HFF-Myc (cell line): ENCODE results near the gene PLEKHF1.

Experiments used
- DNase-seq: peaks from one replicate; pipeline ENCODE4 v3.0.0-alpha.2; 2011; ENCODE audit warnings: low read depth; ENCODE audit errors: extremely low read depth
- H3K4me3 ChIP-seq: replicated peaks from 2 replicates; pipeline ENCODE4 v1.5.1; 2011; ENCODE audit warnings: low read depth, mild to moderate bottlenecking, control low read depth, low read length
- CTCF ChIP-seq: IDR thresholded peaks from 2 replicates; pipeline ENCODE4 v1.5.1; 2012; ENCODE audit warnings: mild to moderate bottlenecking, low read depth, low read length, control low read depth; ENCODE audit errors: missing control alignments

The PLEKHF1 gene

GRCh38 chr19:29711584-29712132 is 46.4 kb downstream of the PLEKHF1 start:
- no peak for TF ChIP-seq CTCF
- no peak overlapping the region for H3K4me3 ChIP-seq
- no peak for DNase-seq

- H3K4me3 ChIP-seq, result no peak overlapping the region
- no peak for DNase-seq
- no peak for TF ChIP-seq CTCF
These were observed 47.7 kb downstream of the PLEKHF1 start for GRCh38 chr19:29712744-29713516.

- peak overlapping the region; percentile 75 for H3K4me3 ChIP-seq
- TF ChIP-seq CTCF, result no peak
- no peak for DNase-seq
These were observed 49.2 kb downstream of the PLEKHF1 start for GRCh38 chr19:29714371-29714952.

- DNase-seq, result no peak
- H3K4me3 ChIP-seq, result peak within 1 kb of the TSS; percentile 75
- no peak for TF ChIP-seq CTCF
These were observed 49.9 kb downstream of the PLEKHF1 start, which contains the start of gene C19orf12 for GRCh38 chr19:29714953-29715700. TSS of gene C19orf12 (minus strand) at chr19:29715261. CDS start at chr19:29708413, 6,848 bp downstream.

GRCh38 chr19:29715701-29716581 is 50.7 kb downstream of the PLEKHF1 start:
- DNase-seq, result no peak

More at GRCh38 chr19:29715701-29716581, 50.7 kb downstream of the PLEKHF1 start:
- no peak for TF ChIP-seq CTCF
- H3K4me3 ChIP-seq, result peak overlapping the region; percentile 75
